ENCODE results near the gene B4GALNT4. TPM values are rescaled to one million over a fixed set of nuclear protein-coding genes. Genes with fewer than 3 reads are reported as not detected.

Gene B4GALNT4
- total and polyA plus RNA-seq, 2 of the 13 experiments (the other 11 are each of a cell fraction or from before 2014, with no cell fraction given): 30.5 to 50.1 TPM

DNA sequence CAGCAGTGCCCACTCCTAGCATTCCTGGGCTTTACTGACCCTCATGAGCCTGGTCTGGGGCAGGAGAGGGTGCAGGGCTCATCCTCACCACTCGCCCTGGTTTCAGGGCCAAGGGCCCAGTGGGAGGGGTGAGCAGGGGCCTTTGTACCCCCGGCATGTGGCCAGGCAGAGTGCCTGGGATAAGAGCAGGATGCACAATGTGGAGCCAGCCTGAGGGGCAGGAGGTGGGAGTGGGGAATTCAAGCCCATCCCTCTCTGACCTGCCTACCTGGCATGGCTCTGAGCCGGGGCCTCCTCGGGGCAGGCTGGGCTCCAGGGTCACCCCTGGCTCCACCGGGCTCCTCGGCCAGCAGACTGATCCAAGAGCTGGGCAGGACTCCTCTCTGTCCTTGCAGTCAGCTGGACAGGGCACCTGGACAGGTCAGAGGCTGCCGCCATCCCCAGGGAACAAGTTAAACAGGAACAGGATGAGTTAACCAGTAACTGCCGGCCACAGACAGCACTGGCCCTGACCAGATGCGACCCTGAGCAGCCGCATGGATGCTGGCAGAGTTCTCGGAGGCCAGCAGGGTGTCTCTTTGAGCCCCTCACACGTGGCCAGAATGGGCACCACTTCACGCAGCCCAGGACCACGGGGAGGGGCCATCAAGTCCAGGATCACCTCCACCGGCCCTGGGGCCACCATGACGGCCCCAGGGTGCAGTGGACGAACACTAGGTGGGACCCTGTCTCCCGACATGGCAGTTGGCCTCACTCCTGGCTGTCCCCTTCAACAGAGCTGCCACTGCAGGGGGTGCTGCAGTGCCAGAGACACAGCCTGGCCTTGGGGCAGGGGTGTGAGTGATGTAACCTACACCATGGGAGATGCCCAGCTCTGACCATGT lies 40.5 kb downstream of the B4GALNT4 start (continued):
- TF ChIP-seq, protein P1, sequence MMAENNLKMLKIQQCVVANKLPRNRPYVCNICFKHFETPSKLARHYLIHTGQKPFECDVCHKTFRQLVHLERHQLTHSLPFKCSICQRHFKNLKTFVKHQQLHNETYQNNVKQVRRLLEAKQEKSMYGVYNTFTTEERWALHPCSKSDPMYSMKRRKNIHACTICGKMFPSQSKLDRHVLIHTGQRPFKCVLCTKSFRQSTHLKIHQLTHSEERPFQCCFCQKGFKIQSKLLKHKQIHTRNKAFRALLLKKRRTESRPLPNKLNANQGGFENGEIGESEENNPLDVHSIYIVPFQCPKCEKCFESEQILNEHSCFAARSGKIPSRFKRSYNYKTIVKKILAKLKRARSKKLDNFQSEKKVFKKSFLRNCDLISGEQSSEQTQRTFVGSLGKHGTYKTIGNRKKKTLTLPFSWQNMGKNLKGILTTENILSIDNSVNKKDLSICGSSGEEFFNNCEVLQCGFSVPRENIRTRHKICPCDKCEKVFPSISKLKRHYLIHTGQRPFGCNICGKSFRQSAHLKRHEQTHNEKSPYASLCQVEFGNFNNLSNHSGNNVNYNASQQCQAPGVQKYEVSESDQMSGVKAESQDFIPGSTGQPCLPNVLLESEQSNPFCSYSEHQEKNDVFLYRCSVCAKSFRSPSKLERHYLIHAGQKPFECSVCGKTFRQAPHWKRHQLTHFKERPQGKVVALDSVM (CRISPR knock-in tag; IDR thresholded peaks at IDR 0.05): no peak
- TF ChIP-seq SIX1 (CRISPR knock-in tag; IDR thresholded peaks at IDR 0.05; ENCODE audit: borderline replicate concordance): no peak
- no peak; the same call in 1 of the 2 replicates for TF ChIP-seq SMAD9 (CRISPR knock-in tag; IDR thresholded peaks at IDR 0.05)
- TF ChIP-seq HNRNPH1 (optimal IDR thresholded peaks at IDR 0.05; ENCODE audit: low read depth, low read length): no peak
- no peak for TF ChIP-seq RARG (CRISPR knock-in tag; IDR thresholded peaks at IDR 0.05; ENCODE audit: low read depth)
- peak; percentile 27; the same call in 1 of the 2 replicates for TF ChIP-seq ZNF124 (CRISPR knock-in tag; IDR thresholded peaks at IDR 0.05)
- no peak for TF ChIP-seq ZKSCAN8 (CRISPR knock-in tag; IDR thresholded peaks at IDR 0.05; ENCODE audit: borderline replicate concordance)
- TF ChIP-seq SALL2 (CRISPR knock-in tag; IDR thresholded peaks at IDR 0.05): no peak
- TF ChIP-seq ZNF781 (CRISPR knock-in tag; IDR thresholded peaks at IDR 0.05; ENCODE audit: borderline replicate concordance, not compliant biosample characterization): no peak
- TF ChIP-seq, protein P2, sequence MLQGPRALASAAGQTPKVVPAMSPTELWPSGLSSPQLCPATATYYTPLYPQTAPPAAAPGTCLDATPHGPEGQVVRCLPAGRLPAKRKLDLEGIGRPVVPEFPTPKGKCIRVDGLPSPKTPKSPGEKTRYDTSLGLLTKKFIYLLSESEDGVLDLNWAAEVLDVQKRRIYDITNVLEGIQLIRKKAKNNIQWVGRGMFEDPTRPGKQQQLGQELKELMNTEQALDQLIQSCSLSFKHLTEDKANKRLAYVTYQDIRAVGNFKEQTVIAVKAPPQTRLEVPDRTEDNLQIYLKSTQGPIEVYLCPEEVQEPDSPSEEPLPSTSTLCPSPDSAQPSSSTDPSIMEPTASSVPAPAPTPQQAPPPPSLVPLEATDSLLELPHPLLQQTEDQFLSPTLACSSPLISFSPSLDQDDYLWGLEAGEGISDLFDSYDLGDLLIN (CRISPR knock-in tag; IDR thresholded peaks at IDR 0.05; ENCODE audit: borderline replicate concordance): no peak
- TF ChIP-seq JUN (CRISPR knock-in tag; IDR thresholded peaks at IDR 0.05): no peak
- peak; percentile 47; the same call in 1 of the 2 replicates for TF ChIP-seq NCOA1 (CRISPR knock-in tag; IDR thresholded peaks at IDR 0.05)
- TF ChIP-seq ZNF235 (CRISPR knock-in tag; IDR thresholded peaks at IDR 0.05; ENCODE audit: borderline replicate concordance): no peak
- no peak for TF ChIP-seq FOXO1 (CRISPR knock-in tag; IDR thresholded peaks at IDR 0.05)
- no peak for TF ChIP-seq ZNF703 (CRISPR knock-in tag; IDR thresholded peaks at IDR 0.05; ENCODE audit: borderline replicate concordance)
- TF ChIP-seq NR2F1 (CRISPR knock-in tag; IDR thresholded peaks at IDR 0.05): 0 out of 4 replicates have a peak, but pooled peaks of 1 of the 2 experiments have one; percentile 26
- no peak for TF ChIP-seq SOX6 (IDR thresholded peaks at IDR 0.05)
- TF ChIP-seq SOX6 (CRISPR knock-in tag; IDR thresholded peaks at IDR 0.05): peak; percentile 58
- TF ChIP-seq, protein P3, sequence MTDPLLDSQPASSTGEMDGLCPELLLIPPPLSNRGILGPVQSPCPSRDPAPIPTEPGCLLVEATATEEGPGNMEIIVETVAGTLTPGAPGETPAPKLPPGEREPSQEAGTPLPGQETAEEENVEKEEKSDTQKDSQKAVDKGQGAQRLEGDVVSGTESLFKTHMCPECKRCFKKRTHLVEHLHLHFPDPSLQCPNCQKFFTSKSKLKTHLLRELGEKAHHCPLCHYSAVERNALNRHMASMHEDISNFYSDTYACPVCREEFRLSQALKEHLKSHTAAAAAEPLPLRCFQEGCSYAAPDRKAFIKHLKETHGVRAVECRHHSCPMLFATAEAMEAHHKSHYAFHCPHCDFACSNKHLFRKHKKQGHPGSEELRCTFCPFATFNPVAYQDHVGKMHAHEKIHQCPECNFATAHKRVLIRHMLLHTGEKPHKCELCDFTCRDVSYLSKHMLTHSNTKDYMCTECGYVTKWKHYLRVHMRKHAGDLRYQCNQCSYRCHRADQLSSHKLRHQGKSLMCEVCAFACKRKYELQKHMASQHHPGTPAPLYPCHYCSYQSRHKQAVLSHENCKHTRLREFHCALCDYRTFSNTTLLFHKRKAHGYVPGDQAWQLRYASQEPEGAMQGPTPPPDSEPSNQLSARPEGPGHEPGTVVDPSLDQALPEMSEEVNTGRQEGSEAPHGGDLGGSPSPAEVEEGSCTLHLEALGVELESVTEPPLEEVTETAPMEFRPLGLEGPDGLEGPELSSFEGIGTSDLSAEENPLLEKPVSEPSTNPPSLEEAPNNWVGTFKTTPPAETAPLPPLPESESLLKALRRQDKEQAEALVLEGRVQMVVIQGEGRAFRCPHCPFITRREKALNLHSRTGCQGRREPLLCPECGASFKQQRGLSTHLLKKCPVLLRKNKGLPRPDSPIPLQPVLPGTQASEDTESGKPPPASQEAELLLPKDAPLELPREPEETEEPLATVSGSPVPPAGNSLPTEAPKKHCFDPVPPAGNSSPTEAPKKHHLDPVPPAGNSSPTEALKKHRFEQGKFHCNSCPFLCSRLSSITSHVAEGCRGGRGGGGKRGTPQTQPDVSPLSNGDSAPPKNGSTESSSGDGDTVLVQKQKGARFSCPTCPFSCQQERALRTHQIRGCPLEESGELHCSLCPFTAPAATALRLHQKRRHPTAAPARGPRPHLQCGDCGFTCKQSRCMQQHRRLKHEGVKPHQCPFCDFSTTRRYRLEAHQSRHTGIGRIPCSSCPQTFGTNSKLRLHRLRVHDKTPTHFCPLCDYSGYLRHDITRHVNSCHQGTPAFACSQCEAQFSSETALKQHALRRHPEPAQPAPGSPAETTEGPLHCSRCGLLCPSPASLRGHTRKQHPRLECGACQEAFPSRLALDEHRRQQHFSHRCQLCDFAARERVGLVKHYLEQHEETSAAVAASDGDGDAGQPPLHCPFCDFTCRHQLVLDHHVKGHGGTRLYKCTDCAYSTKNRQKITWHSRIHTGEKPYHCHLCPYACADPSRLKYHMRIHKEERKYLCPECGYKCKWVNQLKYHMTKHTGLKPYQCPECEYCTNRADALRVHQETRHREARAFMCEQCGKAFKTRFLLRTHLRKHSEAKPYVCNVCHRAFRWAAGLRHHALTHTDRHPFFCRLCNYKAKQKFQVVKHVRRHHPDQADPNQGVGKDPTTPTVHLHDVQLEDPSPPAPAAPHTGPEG (CRISPR knock-in tag; IDR thresholded peaks at IDR 0.05): peak; percentile 39; the same call in 1 of the 2 replicates
- no peak for TF ChIP-seq SRSF9 (IDR thresholded peaks at IDR 0.05; ENCODE audit: borderline replicate concordance, insufficient read depth, low read depth, low read length, poor library complexity, severe bottlenecking)
